NT2/D1 (cell line): ENCODE results near the gene LIN28B.

Experiments
- DNase-seq: peaks from one replicate; pipeline ENCODE4 v3.0.0-alpha.2; 2011; ENCODE audit warnings: low read depth, low spot score
- H3K27me3 ChIP-seq: 2 replicates; pipeline ENCODE4 v1.6.0; 2011; ENCODE audit warnings: mild to moderate bottlenecking; ENCODE audit not compliant: insufficient read length, insufficient read depth
- H3K36me3 ChIP-seq: 2 replicates; pipeline ENCODE4 v1.6.1; 2011; ENCODE audit warnings: mild to moderate bottlenecking, low read length, mixed read lengths; ENCODE audit not compliant: insufficient read depth, insufficient read length
- H3K4me1 ChIP-seq: 2 replicates; pipeline ENCODE4 v1.5.1; 2011; ENCODE audit not compliant: insufficient read depth, insufficient read length
- H3K4me3 ChIP-seq: 2 replicates; pipeline ENCODE4 v1.5.1; 2011; ENCODE audit warnings: low read depth; ENCODE audit not compliant: insufficient read length
- H3K9ac ChIP-seq: 2 replicates; pipeline ENCODE4 v1.6.0; 2011; ENCODE audit warnings: low read depth; ENCODE audit not compliant: insufficient read length
- H3K9me3 ChIP-seq: 2 replicates; pipeline ENCODE4 v1.5.1; 2011; ENCODE audit warnings: mild to moderate bottlenecking, low read length; ENCODE audit not compliant: insufficient read depth
- SUZ12 ChIP-seq: IDR thresholded peaks from 2 replicates; pipeline ENCODE4 v1.6.1; 2011; ENCODE audit not compliant: insufficient read length, insufficient read depth; ENCODE audit errors: extremely low read depth
- YY1 ChIP-seq: IDR thresholded peaks from 2 replicates; pipeline ENCODE4 v1.6.1; 2011; ENCODE audit not compliant: insufficient read length, insufficient read depth
- ZNF274 ChIP-seq: IDR thresholded peaks from 2 replicates; pipeline ENCODE4 v1.6.1; 2011; ENCODE audit warnings: mild to moderate bottlenecking, low read depth, low read length

LIN28B gene

DNA sequence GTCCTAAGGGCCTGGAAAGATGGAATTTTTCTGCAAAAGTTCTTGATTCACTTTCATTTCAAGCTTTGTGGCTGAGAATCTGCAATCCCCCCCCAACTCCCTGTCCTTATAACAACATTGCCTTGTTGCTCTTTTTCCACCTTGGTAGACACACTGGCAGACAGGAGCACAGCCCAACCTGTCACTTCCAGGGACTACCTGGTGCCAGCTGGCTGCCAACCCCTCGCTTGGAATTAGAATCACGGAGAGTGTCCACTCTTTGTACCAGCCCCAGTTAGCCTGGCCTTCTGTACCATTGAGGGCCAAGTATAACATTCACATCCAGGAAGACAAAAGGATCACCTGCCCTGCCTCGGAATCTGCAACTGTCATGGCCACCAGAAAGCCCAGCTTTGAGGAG, 148.2 kb downstream of the LIN28B start:
- H3K9ac ChIP-seq: no peak overlapping the region
- peaks cover 6% of the 10 kb centered on the region for H3K36me3 ChIP-seq
- no peak for DNase-seq
- H3K4me3 ChIP-seq: no peak overlapping the region
- H3K4me1 ChIP-seq: no peaks in the 10 kb centered on the region
- TF ChIP-seq SUZ12: no peak
- no peak for TF ChIP-seq YY1
- TF ChIP-seq ZNF274: no peak
- no peaks in the 10 kb centered on the region for H3K27me3 ChIP-seq
- H3K9me3 ChIP-seq: no peaks in the 10 kb centered on the region

DNA sequence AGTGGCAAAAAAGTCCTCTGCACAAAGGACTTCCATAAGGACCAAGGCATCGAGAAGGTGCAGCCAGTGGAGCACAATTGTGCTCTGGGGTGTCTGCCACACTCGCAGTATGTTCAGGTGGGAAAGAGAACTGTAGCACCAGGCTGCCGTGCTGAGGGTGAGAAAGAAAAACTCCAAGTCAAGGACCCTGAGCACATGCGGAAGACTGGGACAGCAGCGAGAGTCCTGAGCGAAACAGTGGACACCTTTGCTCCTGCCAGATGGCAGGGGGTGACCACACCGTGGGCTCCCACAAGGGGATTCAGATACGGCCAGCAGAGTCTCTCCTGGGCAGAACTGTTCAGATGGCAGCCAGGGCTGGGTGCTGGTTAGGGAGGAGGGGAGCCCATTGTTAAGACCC, 149.4 kb downstream of the LIN28B start:
- H3K27me3 ChIP-seq: no peaks in the 10 kb centered on the region
- no peak overlapping the region for H3K9ac ChIP-seq
- peaks cover 6% of the 10 kb centered on the region for H3K36me3 ChIP-seq
- no peak for TF ChIP-seq YY1
- no peak for TF ChIP-seq SUZ12
- TF ChIP-seq ZNF274: no peak
- no peak overlapping the region for H3K4me3 ChIP-seq
- no peaks in the 10 kb centered on the region for H3K9me3 ChIP-seq
- no peaks in the 10 kb centered on the region for H3K4me1 ChIP-seq
- DNase-seq: no peak

- H3K27me3 ChIP-seq: no peaks in the 10 kb centered on the region
- H3K36me3 ChIP-seq: peaks cover 6% of the 10 kb centered on the region
- no peak for DNase-seq
- H3K9ac ChIP-seq: no peak overlapping the region
- no peaks in the 10 kb centered on the region for H3K9me3 ChIP-seq
- H3K4me3 ChIP-seq: no peak overlapping the region
- H3K4me1 ChIP-seq: no peaks in the 10 kb centered on the region
- no peak for TF ChIP-seq ZNF274
- no peak for TF ChIP-seq YY1
- no peak for TF ChIP-seq SUZ12
These were observed 150.3 kb downstream of the LIN28B start for GRCh38 chr6:105107207-105107606.

GRCh38 chr6:105108631-105109262, 151.8 kb downstream of the LIN28B start:
- no peaks in the 10 kb centered on the region for H3K9me3 ChIP-seq
- peaks cover 11% of the 10 kb centered on the region for H3K36me3 ChIP-seq
- DNase-seq: no peak
- no peaks in the 10 kb centered on the region for H3K27me3 ChIP-seq
- no peak overlapping the region for H3K4me3 ChIP-seq
- H3K9ac ChIP-seq: no peak overlapping the region
- no peaks in the 10 kb centered on the region for H3K4me1 ChIP-seq
- no peak for TF ChIP-seq ZNF274
- no peak for TF ChIP-seq SUZ12
- TF ChIP-seq YY1: no peak

DNA sequence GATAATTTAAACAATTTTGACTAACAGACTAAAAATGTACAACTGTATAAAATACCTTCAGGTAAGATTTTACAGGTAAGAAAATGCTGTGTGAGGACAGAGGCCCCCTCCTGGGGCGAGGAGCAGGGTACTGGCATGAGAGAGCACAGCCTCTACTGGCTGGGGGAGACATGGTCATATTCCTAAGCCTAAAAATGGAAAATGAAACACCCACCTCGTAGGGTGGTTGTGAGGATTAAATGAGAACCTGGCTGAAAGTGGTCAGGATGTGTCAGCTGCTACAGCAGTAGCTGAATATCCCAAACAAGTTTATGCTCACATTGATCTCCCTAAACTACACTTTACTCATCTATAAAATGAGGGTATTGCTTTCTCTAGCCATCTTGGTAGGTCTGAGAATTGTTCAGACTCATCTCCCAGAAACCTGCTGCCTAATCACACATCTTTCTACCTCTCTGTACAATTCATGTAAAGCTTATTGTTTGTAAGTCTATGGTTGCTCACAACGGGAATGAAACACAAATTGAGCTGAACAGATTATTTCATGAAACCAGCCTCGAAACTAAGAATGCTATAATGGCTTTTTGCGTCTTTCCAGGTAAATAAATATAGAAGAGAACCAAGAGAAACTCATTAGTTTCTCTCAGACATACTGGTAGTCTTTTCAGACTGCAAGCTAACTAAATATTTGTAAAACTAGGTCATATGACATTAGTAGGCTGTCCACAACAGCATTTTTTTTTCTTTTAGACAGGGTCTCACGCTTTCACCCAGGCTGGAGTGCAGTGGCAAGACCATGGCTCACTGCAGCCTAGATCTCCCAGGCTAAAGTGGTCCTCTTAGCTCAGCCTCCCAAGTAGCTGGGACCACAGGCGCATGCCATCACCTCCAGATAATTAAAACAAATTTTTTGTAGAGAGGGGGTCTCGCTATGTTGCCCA, 153.3 kb downstream of the LIN28B start:
- no peak for DNase-seq
- H3K9me3 ChIP-seq: no peaks in the 10 kb centered on the region
- no peak overlapping the region for H3K4me3 ChIP-seq
- peaks cover 13% of the 10 kb centered on the region for H3K36me3 ChIP-seq
- TF ChIP-seq SUZ12 (no peak), YY1 (no peak), ZNF274 (no peak)
- no peaks in the 10 kb centered on the region for H3K27me3 ChIP-seq
- H3K4me1 ChIP-seq: no peaks in the 10 kb centered on the region
- H3K9ac ChIP-seq: no peak overlapping the region

GRCh38 chr6:105111105-105111504, 154.2 kb downstream of the LIN28B start:
- no peaks in the 10 kb centered on the region for H3K9me3 ChIP-seq
- peaks cover 14% of the 10 kb centered on the region for H3K36me3 ChIP-seq
- TF ChIP-seq ZNF274: no peak
- TF ChIP-seq SUZ12: no peak
- TF ChIP-seq YY1: no peak
- H3K4me3 ChIP-seq: no peak overlapping the region
- H3K9ac ChIP-seq: no peak overlapping the region
- no peaks in the 10 kb centered on the region for H3K4me1 ChIP-seq
- no peak for DNase-seq
- H3K27me3 ChIP-seq: no peaks in the 10 kb centered on the region

GRCh38 chr6:105111871-105112270, 155.0 kb downstream of the LIN28B start:
- Histone ChIP-seq H3K4me1 (no peaks in the 10 kb centered on the region), H3K36me3 (peaks cover 17% of the 10 kb centered on the region), H3K4me3 (no peak overlapping the region), H3K9me3 (no peaks in the 10 kb centered on the region), H3K27me3 (no peaks in the 10 kb centered on the region), H3K9ac (no peak overlapping the region)
- TF ChIP-seq YY1 (no peak), SUZ12 (no peak), ZNF274 (no peak)
- no peak for DNase-seq

DNA sequence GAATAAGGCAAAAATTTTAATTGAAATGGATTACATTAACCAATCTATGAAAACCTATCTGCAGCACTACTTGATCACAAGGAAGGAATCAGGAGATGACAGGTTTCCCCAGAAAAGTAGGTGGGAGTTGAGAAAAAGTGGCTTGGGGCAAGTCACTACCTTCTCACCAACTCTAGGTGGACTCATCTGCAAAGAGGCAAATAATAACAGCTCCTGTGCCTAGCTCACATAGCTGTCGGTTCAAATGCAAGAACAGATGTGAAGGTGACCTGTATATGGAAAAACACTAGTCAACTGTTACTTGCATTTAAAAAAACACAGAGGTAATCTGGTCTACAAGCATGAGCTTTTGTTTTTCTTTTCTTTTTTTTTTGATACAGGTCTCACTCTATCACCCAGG, 155.7 kb downstream of the LIN28B start:
- Histone ChIP-seq H3K9me3 (no peaks in the 10 kb centered on the region), H3K4me1 (no peaks in the 10 kb centered on the region), H3K9ac (no peak overlapping the region), H3K4me3 (no peak overlapping the region), H3K36me3 (peaks cover 17% of the 10 kb centered on the region), H3K27me3 (no peaks in the 10 kb centered on the region)
- no peak for DNase-seq
- no peak for TF ChIP-seq SUZ12
- TF ChIP-seq YY1: no peak
- TF ChIP-seq ZNF274: no peak
